Adrenal gland (tissue), 12 donors: ENCODE results near the gene EML6. TPM values are rescaled to one million over a fixed set of nuclear protein-coding genes. Genes with fewer than 3 reads are reported as not detected.

Source experiments
- DNase-seq, 7 donors: peaks; one replicate each; pipeline ENCODE4 v3.0.0-alpha.2; 2019 to 2020
- H3K27ac ChIP-seq, 5 donors: fragments of 200-600 bp; sonication (generic) in 4 of 5; 1 replicate in 3 of 5; 2 replicates in 2 of 5; pipeline versions ENCODE4 v1.5.1 to v1.8.0; 2016 to 2020; ENCODE audit warnings: mild to moderate bottlenecking in 1 of 5
- H3K27me3 ChIP-seq: fragments of 200-600 bp; 2 replicates; pipeline ENCODE4 v1.8.0; 2021
- H3K36me3 ChIP-seq, 2 donors: fragments of 200-600 bp; replicated peaks in 1 of 2; 1 replicate in 1 of 2; 2 replicates in 1 of 2; pipeline versions ENCODE4 v1.5.1 to v1.8.0; 2018 to 2022
- H3K4me1 ChIP-seq, 2 donors: fragments of 200-600 bp; replicated peaks in 1 of 2; 1 replicate in 1 of 2; 2 replicates in 1 of 2; pipeline versions ENCODE4 v1.5.1 to v1.8.0; 2018 to 2021
- H3K4me3 ChIP-seq, 4 donors: fragments of 200-600 bp; sonication (generic) in 3 of 4; one replicate each; pipeline ENCODE4 v1.5.1; 2016 to 2018
- H3K9me3 ChIP-seq, 3 donors: fragments of 200-600 bp; sonication (generic) in 1 of 3; replicated peaks in 1 of 3; 1 replicate in 2 of 3; 2 replicates in 1 of 3; pipeline versions ENCODE4 v1.5.1 to v1.8.0; 2016 to 2021
- POLR2A ChIP-seq, 2 donors: fragments of 450-650 bp; IDR thresholded peaks; one replicate each; pipeline ENCODE4 v1.6.1; 2017; ENCODE audit warnings: antibody characterized with exemption in 2 of 2, mild to moderate bottlenecking in 2 of 2, moderate library complexity in 1 of 2
- WGBS, 4 donors: extraction: QIAGEN DNeasy Blood & Tissue Kit in 2 of 4; methylation state at CpG; one replicate each; pipeline versions ENCODE4 v1.1.5 to v1.1.7; 2013 to 2017; 5-methylcytosine and 5-hydroxymethylcytosine counted together
- intact Hi-C, 2 donors: fragments of 100-400 bp; cut with DNase I; formaldehyde crosslinking; loops; one replicate each; pipeline versions ENCODE4 v1.14.1 to v1.15.0; 2022 to 2023
- polyA plus RNA-seq, 3 donors: library from polyadenylated mRNA; stranded (reverse); fragments of 200-250 nt in 2 of 3; fragments of 350-450 nt in 1 of 3; fragmentation: Illumina TruSeq in 1 of 3; extraction: RNeasy Lipid Tissue Mini Kit (QIAGEN cat#74804) in 1 of 3; gene quantifications; one replicate each; pipeline ENCODE4 v1.2.3, GENCODE V29; 2013 to 2014
- total RNA-seq, 9 donors: library from RNA; depleted of rRNA in 4 of 9; stranded (reverse); fragments of >200 nt in 4 of 9; fragments of 120-200 nt in 1 of 9; fragmentation: NEBNext Ultra II Directional in 1 of 9; extraction: Animal tissue kit (Norgen Biotek cat#: 25700) in 1 of 9; gene quantifications; one replicate each; pipeline versions ENCODE4 v1.1.0 to v1.2.4, GENCODE V29; 2013 to 2023
- TF ChIP-seq, protein P1 (sequence below), 6 experiments: fragments of 450-650 bp in 4 of 6; fragments of 200-600 bp in 2 of 6; sonication (generic) in 1 of 6; IDR thresholded peaks; 1 replicate in 5 of 6; 2 replicates in 1 of 6; pipeline versions ENCODE4 v1.5.1 to v1.8.0; 2016 to 2021; ENCODE audit warnings: antibody characterized with exemption in 6 of 6, mild to moderate bottlenecking in 2 of 6, moderate library complexity in 1 of 6
- donor health status: healthy with polysubstance abuse.
- donor health status: Bipolar disorder and iron deficiency.
- donor health status: DM: yes; HTN: yes; CAD: no.
- donor health status: DM: no; HTN: no; CAD: no.
- donor health status: DM: no; HTN: no; CAD: no.
- donor health status: DM: yes; HTN: yes; CAD: no.

Gene EML6
- total and polyA plus RNA-seq, 12 donors: 6.0 to 19.3 (median 10.9) TPM

- 80 to 91% (median 84%) methylated on average over 1 of the region's 1 CpG for WGBS, 4 donors
- no peak for DNase-seq
- Histone ChIP-seq H3K36me3 (no peaks in the 10 kb centered on the region), H3K4me1 (no peaks in the 10 kb centered on the region), H3K27ac (no peak overlapping the region), H3K4me3 (no peak overlapping the region), H3K9me3 (no peaks in the 10 kb centered on the region), H3K27me3 (no peaks in the 10 kb centered on the region)
- intact Hi-C loops: no loop called here
- no peak for TF ChIP-seq POLR2A (IDR thresholded peaks at IDR 0.05)
- TF ChIP-seq, protein P1, sequence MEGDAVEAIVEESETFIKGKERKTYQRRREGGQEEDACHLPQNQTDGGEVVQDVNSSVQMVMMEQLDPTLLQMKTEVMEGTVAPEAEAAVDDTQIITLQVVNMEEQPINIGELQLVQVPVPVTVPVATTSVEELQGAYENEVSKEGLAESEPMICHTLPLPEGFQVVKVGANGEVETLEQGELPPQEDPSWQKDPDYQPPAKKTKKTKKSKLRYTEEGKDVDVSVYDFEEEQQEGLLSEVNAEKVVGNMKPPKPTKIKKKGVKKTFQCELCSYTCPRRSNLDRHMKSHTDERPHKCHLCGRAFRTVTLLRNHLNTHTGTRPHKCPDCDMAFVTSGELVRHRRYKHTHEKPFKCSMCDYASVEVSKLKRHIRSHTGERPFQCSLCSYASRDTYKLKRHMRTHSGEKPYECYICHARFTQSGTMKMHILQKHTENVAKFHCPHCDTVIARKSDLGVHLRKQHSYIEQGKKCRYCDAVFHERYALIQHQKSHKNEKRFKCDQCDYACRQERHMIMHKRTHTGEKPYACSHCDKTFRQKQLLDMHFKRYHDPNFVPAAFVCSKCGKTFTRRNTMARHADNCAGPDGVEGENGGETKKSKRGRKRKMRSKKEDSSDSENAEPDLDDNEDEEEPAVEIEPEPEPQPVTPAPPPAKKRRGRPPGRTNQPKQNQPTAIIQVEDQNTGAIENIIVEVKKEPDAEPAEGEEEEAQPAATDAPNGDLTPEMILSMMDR (IDR thresholded peaks at IDR 0.05): no peak
These were observed 91.7 kb downstream of the EML6 start for GRCh38 chr2:54815148-54815539.

DNA sequence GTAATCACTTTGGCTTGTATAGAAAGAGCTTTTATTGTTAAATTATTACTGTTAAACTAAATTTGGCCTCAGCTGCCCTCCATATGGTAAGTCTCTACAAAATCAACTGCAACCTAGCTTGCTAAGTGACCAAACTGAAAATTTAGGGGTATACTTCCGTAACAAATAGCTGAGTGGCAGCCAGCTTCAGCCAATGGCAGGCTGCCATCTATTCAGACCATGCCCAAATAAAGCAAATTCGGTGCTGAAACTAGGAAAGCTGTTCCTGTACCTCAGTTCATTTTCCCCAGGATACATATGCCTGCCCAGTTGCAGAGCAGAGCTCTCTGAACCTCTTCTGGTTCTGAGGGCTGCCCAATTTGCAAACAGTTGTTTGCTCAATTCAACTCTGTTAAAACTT is 94.8 kb downstream of the EML6 start:
- no peak overlapping the region for H3K4me3 ChIP-seq
- intact Hi-C loops: no loop called here
- H3K27ac ChIP-seq: no peak overlapping the region
- no peaks in the 10 kb centered on the region for H3K9me3 ChIP-seq
- WGBS, 4 donors: 82 to 90% (median 85%) methylated on average over 2 of the region's 2 CpGs
- TF ChIP-seq POLR2A (IDR thresholded peaks at IDR 0.05): no peak
- TF ChIP-seq, protein P1 (IDR thresholded peaks at IDR 0.05): no peak
- no peak for DNase-seq
- H3K27me3 ChIP-seq: no peaks in the 10 kb centered on the region
- no peaks in the 10 kb centered on the region for H3K4me1 ChIP-seq
- H3K36me3 ChIP-seq: no peaks in the 10 kb centered on the region

DNA sequence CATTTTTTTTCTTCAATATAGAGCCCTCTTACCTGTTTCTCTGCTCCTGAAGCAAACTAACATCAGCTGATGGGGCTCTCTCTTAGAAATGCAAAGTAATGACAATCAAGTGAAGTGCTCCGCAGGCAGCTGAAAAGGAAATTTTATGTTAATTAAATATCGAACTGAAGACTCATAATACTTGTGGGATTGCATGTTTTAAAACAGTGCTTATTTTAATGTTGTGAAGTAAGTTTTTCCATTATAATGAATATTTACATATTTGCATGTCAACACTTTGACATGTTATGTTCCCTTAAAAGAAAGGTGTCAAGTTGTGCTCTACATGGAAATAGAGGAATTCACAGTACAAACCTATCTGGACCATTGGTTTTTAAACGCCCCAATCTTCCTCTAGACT is 97.1 kb downstream of the EML6 start:
- Histone ChIP-seq H3K27me3 (no peaks in the 10 kb centered on the region), H3K36me3 (no peaks in the 10 kb centered on the region), H3K4me1 (no peaks in the 10 kb centered on the region), H3K27ac (no peak overlapping the region), H3K9me3 (no peaks in the 10 kb centered on the region), H3K4me3 (no peak overlapping the region)
- DNase-seq: no peak
- WGBS, 4 donors: 76 to 86% (median 85%) methylated on average over 3 of the region's 3 CpGs
- TF ChIP-seq POLR2A (IDR thresholded peaks at IDR 0.05): no peak
- TF ChIP-seq, protein P1 (IDR thresholded peaks at IDR 0.05): no peak
- intact Hi-C loops: no loop called here

GRCh38 chr2:54824567-54824966 is 101.1 kb downstream of the EML6 start:
- Histone ChIP-seq H3K9me3 (no peaks in the 10 kb centered on the region), H3K36me3 (no peaks in the 10 kb centered on the region), H3K4me3 (no peak overlapping the region), H3K27ac (no peak overlapping the region), H3K27me3 (no peaks in the 10 kb centered on the region), H3K4me1 (no peaks in the 10 kb centered on the region)
- intact Hi-C loops: no loop called here
- 79 to 91% (median 85%) methylated on average over 4 of the region's 4 CpGs for WGBS, 4 donors
- no peak for TF ChIP-seq POLR2A (IDR thresholded peaks at IDR 0.05)
- TF ChIP-seq, protein P1 (IDR thresholded peaks at IDR 0.05): no peak
- no peak for DNase-seq
